ENCODE results near the gene TNKS2.
"Not testable (repeated sequence)": the region's sequence is repeated elsewhere in the genome, so short reads cannot be mapped to it uniquely, and the experiment has no call there.

TNKS2 gene

GRCh38 chr10:91800756-91801155 lies 2.5 kb downstream of the TNKS2 start:
- no peak for DNase-seq (ENCODE audit: low read depth in 2 of 2)
- H3K4me3 ChIP-seq (replicated peaks in 1 of 2; ENCODE audit: low read depth in 2 of 2, low read length in 2 of 2), result no peak overlapping the region
- TF ChIP-seq CTCF (IDR thresholded peaks at IDR 0.05; ENCODE audit: low read depth, low read length), result no peak

GRCh38 chr10:91803386-91804125 lies 5.3 kb downstream of the TNKS2 start:
- TF ChIP-seq CTCF (IDR thresholded peaks at IDR 0.05; ENCODE audit: low read depth, low read length), result no peak
- no peak for DNase-seq (ENCODE audit: low read depth in 2 of 2)
- no peak overlapping the region for H3K4me3 ChIP-seq (replicated peaks in 1 of 2; ENCODE audit: low read depth in 2 of 2, low read length in 2 of 2)

GRCh38 chr10:91804126-91804510 lies 5.9 kb downstream of the TNKS2 start:
- no peak overlapping the region for H3K4me3 ChIP-seq (replicated peaks in 1 of 2; ENCODE audit: low read depth in 2 of 2, low read length in 2 of 2)
- no peak for TF ChIP-seq CTCF (IDR thresholded peaks at IDR 0.05; ENCODE audit: low read depth, low read length)
- no peak for DNase-seq (ENCODE audit: low read depth in 2 of 2)

GRCh38 chr10:91805110-91805838 lies 7.0 kb downstream of the TNKS2 start:
- TF ChIP-seq CTCF (IDR thresholded peaks at IDR 0.05; ENCODE audit: low read depth, low read length), result no peak
- DNase-seq (ENCODE audit: low read depth in 2 of 2), result no peak

GRCh38 chr10:91807264-91807663 lies 9.0 kb downstream of the TNKS2 start:
- not testable (repeated sequence) for H3K4me3 ChIP-seq (replicated peaks in 1 of 2; ENCODE audit: low read depth in 2 of 2, low read length in 2 of 2); DNase-seq (ENCODE audit: low read depth in 2 of 2)

More at GRCh38 chr10:91805110-91805838, 7.0 kb downstream of the TNKS2 start:
- H3K4me3 ChIP-seq (replicated peaks in 1 of 2; ENCODE audit: low read depth in 2 of 2, low read length in 2 of 2), result no peak overlapping the region

- no peak for TF ChIP-seq CTCF (IDR thresholded peaks at IDR 0.05; ENCODE audit: low read depth, low read length)
- no peak overlapping the region for H3K4me3 ChIP-seq (replicated peaks in 1 of 2; ENCODE audit: low read depth in 2 of 2, low read length in 2 of 2)
- no peak for DNase-seq (ENCODE audit: low read depth in 2 of 2)
Observed at GRCh38 chr10:91813251-91813650, 15.0 kb downstream of the TNKS2 start.

GRCh38 chr10:91816981-91817380 lies 18.8 kb downstream of the TNKS2 start:
- H3K4me3 ChIP-seq (replicated peaks in 1 of 2; ENCODE audit: low read depth in 2 of 2, low read length in 2 of 2), result no peak overlapping the region
- no peak for TF ChIP-seq CTCF (IDR thresholded peaks at IDR 0.05; ENCODE audit: low read depth, low read length)
- DNase-seq (ENCODE audit: low read depth in 2 of 2), result no peak
